SK-N-SH (cell line): ENCODE results near the gene GRIP1. TPM values are rescaled to one million over a fixed set of nuclear protein-coding genes. Genes with fewer than 3 reads are reported as not detected.

Source experiments
- CTCF ChIA-PET: fragments of 300-600, 350-600 bp; formaldehyde crosslinking; extraction: SDS; loops from one replicate; lab custom pipeline; 2021; lab: Yijun Ruan, JAX
- POLR2A ChIA-PET: fragments of 350-600 bp; sonication (Branson Sonifier 250); formaldehyde crosslinking; extraction: SDS; loops from one replicate; lab custom pipeline; 2020; ENCODE audit warnings: antibody characterized with exemption, inconsistent platforms; lab: Yijun Ruan, JAX
- DNase-seq: peaks from one replicate; pipeline ENCODE4 v3.0.0; 2012
- H2AFZ ChIP-seq: fragments of 200-600 bp; sonication (generic); 2 replicates; pipeline ENCODE4 v1.8.1; 2016; ENCODE audit warnings: antibody characterized with exemption, mild to moderate bottlenecking, low read depth
- H3F3A ChIP-seq: fragments of 200-600 bp; sonication (generic); replicated peaks from 2 replicates; pipeline ENCODE3; 2016; ENCODE audit warnings: antibody characterized with exemption, mild to moderate bottlenecking; ENCODE audit not compliant: insufficient read depth
- H3K27ac ChIP-seq, 2 experiments: fragments of 200-500 bp in 1 of 2; fragments of 200-600 bp in 1 of 2; sonication (Bioruptor generic) in 1 of 2; sonication (generic), shearing (Covaris generic) in 1 of 2; 2 replicates each; pipeline versions ENCODE4 v1.5.1 to v1.6.1; 2014 to 2016; ENCODE audit warnings: low read depth in 2 of 2, inconsistent platforms in 1 of 2, low read length in 1 of 2, mild to moderate bottlenecking in 1 of 2, mixed read lengths in 1 of 2
- H3K27me3 ChIP-seq: fragments of 200-600 bp; sonication (generic), shearing (Covaris generic); 2 replicates; pipeline ENCODE4 v1.6.1; 2016; ENCODE audit warnings: mixed run types; ENCODE audit not compliant: insufficient read depth
- H3K36me3 ChIP-seq, 2 experiments: fragments of 200-500 bp in 1 of 2; fragments of 200-600 bp in 1 of 2; sonication (Bioruptor generic) in 1 of 2; sonication (generic) in 1 of 2; replicated peaks in 1 of 2; 2 replicates each; pipeline versions ENCODE3 to v1.5.1; 2014 to 2016; ENCODE audit warnings: low read length in 1 of 2, mild to moderate bottlenecking in 1 of 2; ENCODE audit not compliant: insufficient read depth in 2 of 2, control insufficient read depth in 1 of 2
- H3K4me1 ChIP-seq, 2 experiments: fragments of 200-500 bp in 1 of 2; fragments of 200-600 bp in 1 of 2; sonication (Bioruptor generic) in 1 of 2; sonication (generic), shearing (Covaris generic) in 1 of 2; 2 replicates each; pipeline versions ENCODE4 v1.5.1 to v1.6.1; 2014 to 2016; ENCODE audit warnings: low read depth in 1 of 2, low read length in 1 of 2, mixed run types in 1 of 2; ENCODE audit not compliant: insufficient read depth in 2 of 2, control insufficient read depth in 1 of 2
- H3K4me2 ChIP-seq: fragments of 200-600 bp; sonication (generic), shearing (Covaris generic); 2 replicates; pipeline ENCODE4 v1.6.1; 2017; ENCODE audit warnings: mixed run types
- H3K4me3 ChIP-seq, 2 experiments: fragments of 200-500 bp in 1 of 2; fragments of 200-600 bp in 1 of 2; sonication (Bioruptor generic) in 1 of 2; sonication (generic), shearing (Covaris generic) in 1 of 2; 2 replicates each; pipeline versions ENCODE4 v1.5.1 to v1.8.1; 2014 to 2016; ENCODE audit warnings: low read depth in 2 of 2, inconsistent platforms in 1 of 2, low read length in 1 of 2, mild to moderate bottlenecking in 1 of 2, mixed read lengths in 1 of 2, moderate library complexity in 1 of 2
- H3K79me2 ChIP-seq: fragments of 200-600 bp; sonication (generic); 2 replicates; pipeline ENCODE4 v1.8.1; 2017; ENCODE audit warnings: mild to moderate bottlenecking; ENCODE audit not compliant: insufficient read depth
- H3K9ac ChIP-seq: fragments of 200-600 bp; sonication (generic); 2 replicates; pipeline ENCODE4 v1.6.1; 2017; ENCODE audit warnings: mixed run types
- H3K9me2 ChIP-seq: fragments of 200-600 bp; sonication (generic); 2 replicates; pipeline ENCODE4 v1.6.1; 2017; ENCODE audit warnings: mixed run types
- H3K9me3 ChIP-seq: fragments of 200-600 bp; sonication (generic); 2 replicates; pipeline ENCODE4 v1.6.1; 2017; ENCODE audit warnings: mixed run types, mild to moderate bottlenecking, moderate library complexity
- H4K20me1 ChIP-seq: fragments of 200-600 bp; sonication (generic); 2 replicates; pipeline ENCODE4 v1.6.1; 2017; ENCODE audit warnings: mild to moderate bottlenecking, mixed run types; ENCODE audit not compliant: insufficient read depth
- CHD2 ChIP-seq: fragments of 150-350 bp; IDR thresholded peaks from 2 replicates; pipeline ENCODE4 v1.6.1; 2018; ENCODE audit warnings: low read length; ENCODE audit not compliant: partially characterized antibody
- CTCF ChIP-seq: fragments of 200-600 bp; sonication (generic); IDR thresholded peaks from 2 replicates; pipeline ENCODE4 v1.6.1; 2017; ENCODE audit warnings: antibody characterized with exemption, mild to moderate bottlenecking, moderate library complexity
- ELF1 ChIP-seq: IDR thresholded peaks from 2 replicates; pipeline ENCODE4 v1.4.0; 2012
- FOSL2 ChIP-seq: IDR thresholded peaks from 2 replicates; pipeline ENCODE4 v1.4.0; 2012; ENCODE audit warnings: low read depth, mild to moderate bottlenecking, moderate library complexity, borderline replicate concordance
- GABPA ChIP-seq: IDR thresholded peaks from 2 replicates; pipeline ENCODE4 v1.4.0; 2012; ENCODE audit warnings: low read depth, mild to moderate bottlenecking
- IRF3 ChIP-seq: fragments of 150-350 bp; IDR thresholded peaks from 2 replicates; pipeline ENCODE4 v1.6.1; 2016; ENCODE audit warnings: mild to moderate bottlenecking, low read depth, low read length
- MXI1 ChIP-seq: IDR thresholded peaks from 2 replicates; pipeline ENCODE4 v1.6.1; 2012; ENCODE audit warnings: mild to moderate bottlenecking, low read depth, low read length, improper control_type of control experiment
- PBX3 ChIP-seq: IDR thresholded peaks from 2 replicates; pipeline ENCODE4; 2012
- POLR2AphosphoS5 ChIP-seq: IDR thresholded peaks from 2 replicates; pipeline ENCODE4 v1.6.1; 2012; ENCODE audit warnings: low read depth, low read length
- RAD21 ChIP-seq: IDR thresholded peaks from 2 replicates; pipeline ENCODE4 v1.6.1; 2012; ENCODE audit warnings: mild to moderate bottlenecking, low read length
- RCOR1 ChIP-seq: fragments of 150-350 bp; IDR thresholded peaks from 2 replicates; pipeline ENCODE4 v1.6.1; 2017; ENCODE audit warnings: antibody characterized with exemption, low read length
- REST ChIP-seq: IDR thresholded peaks from 2 replicates; pipeline ENCODE4 v1.6.1; 2012; ENCODE audit warnings: mild to moderate bottlenecking, low read depth, low read length, moderate library complexity
- SIN3A ChIP-seq: IDR thresholded peaks from 2 replicates; pipeline ENCODE4 v1.6.1; 2012; ENCODE audit warnings: low read depth, mild to moderate bottlenecking, low read length, moderate library complexity, borderline replicate concordance
- TCF12 ChIP-seq: IDR thresholded peaks from 2 replicates; pipeline ENCODE4 v1.4.0; 2012
- WGBS: methylation state at CpG from one replicate; pipeline ENCODE4 v1.1.6; 2017; ENCODE audit warnings: low lambda C conversion rate; 5-methylcytosine and 5-hydroxymethylcytosine counted together
- polyA plus RNA-seq, 3 experiments: library from polyadenylated mRNA; depleted of rRNA; stranded (reverse); fragments of >200 nt; gene quantifications; 2 replicates each; pipeline ENCODE4 v1.2.3, GENCODE V29; 2012

Gene GRIP1
- polyA plus RNA-seq, 1 of the 3 experiments (the other 2 are of a cell fraction): 0.07 TPM

- no peak overlapping the region for H3K4me2 ChIP-seq
- no peak overlapping the region for H3K9ac ChIP-seq
- no peaks in the 10 kb centered on the region for H3F3A ChIP-seq
- H3K79me2 ChIP-seq: no peaks in the 10 kb centered on the region
- no peak overlapping the region for H3K4me3 ChIP-seq
- no peaks in the 10 kb centered on the region for H3K9me2 ChIP-seq
- H3K9me3 ChIP-seq: no peaks in the 10 kb centered on the region
- H3K27ac ChIP-seq: no peak overlapping the region
- ChIA-PET CTCF (no interaction called here), POLR2A (no interaction called here)
- H3K27me3 ChIP-seq: no peaks in the 10 kb centered on the region; the same call in 1 of the 2 replicates
- no peak for DNase-seq
- H3K4me1 ChIP-seq: peaks cover 0 to 3% of the 10 kb centered on the region in 2 experiments; a peak in 2 of 4 replicates
- no peak for TF ChIP-seq TCF12
- TF ChIP-seq REST: no peak
- TF ChIP-seq RAD21: no peak
- TF ChIP-seq FOSL2: no peak
- no peak for TF ChIP-seq CHD2
- TF ChIP-seq IRF3: no peak
- TF ChIP-seq GABPA: no peak
- TF ChIP-seq SIN3A: no peak
- TF ChIP-seq PBX3: no peak
- TF ChIP-seq MXI1: no peak
- TF ChIP-seq RCOR1: no peak
- no peak for TF ChIP-seq ELF1
- no peak for TF ChIP-seq POLR2AphosphoS5
- no peak for TF ChIP-seq CTCF
- TF ChIP-seq, all 33 proteins: peak for 0
- 75% methylated on average over 6 of the region's 6 CpGs for WGBS
- no peak overlapping the region for H2AFZ ChIP-seq
- H4K20me1 ChIP-seq: no peaks in the 10 kb centered on the region
- H3K36me3 ChIP-seq: no peaks in the 10 kb centered on the region
Observed at GRCh38 chr12:66379616-66380015, 299.3 kb downstream of the GRIP1 start.
